Panc1 (cell line): ENCODE measurements around the gene TTLL11. TPM values are rescaled to one million over a fixed set of nuclear protein-coding genes. Genes with fewer than 3 reads are reported as not detected.

Experiments used
- ATAC-seq: fragments of 200-7000 bp; cut with Tn5 transposase; 2 replicates; pipeline ENCODE4 v1.9.1; 2020; ENCODE audit warnings: mild to moderate bottlenecking, moderate library complexity
- BruUV-seq: library from RNA; stranded (reverse); fragments of 400-500 nt; replicated peaks from 2 replicates; lab custom pipeline; 2021; lab: Mats Ljungman, UMichigan
- CTCF ChIA-PET: fragments of 300-600 bp; sonication (Branson Sonifier 250); formaldehyde crosslinking; loops from one replicate; lab custom pipeline; 2022; ENCODE audit warnings: antibody characterized with exemption; lab: Charles Lee
- POLR2A ChIA-PET: fragments of 300-600 bp; sonication (Branson Sonifier 250); formaldehyde crosslinking; loops from one replicate; lab custom pipeline; 2022; ENCODE audit warnings: antibody characterized with exemption; lab: Charles Lee
- DNase-seq: peaks from one replicate; pipeline ENCODE4 v3.0.0-alpha.2; 2010; ENCODE audit warnings: low read depth, low spot score
- H3K27ac ChIP-seq: 2 replicates; pipeline ENCODE4 v1.5.1; 2011; ENCODE audit warnings: mild to moderate bottlenecking, low read length, inconsistent platforms
- H3K27me3 ChIP-seq: fragments of 200-500 bp; sonication (Bioruptor generic); 2 replicates; pipeline ENCODE4 v1.6.0; 2014; ENCODE audit warnings: low read length, inconsistent platforms; ENCODE audit not compliant: control insufficient read depth, insufficient read depth
- H3K36me3 ChIP-seq: fragments of 200-500 bp; sonication (Bioruptor generic); 2 replicates; pipeline ENCODE4 v1.5.1; 2014; ENCODE audit warnings: inconsistent platforms, mild to moderate bottlenecking, low read length, moderate library complexity; ENCODE audit not compliant: control insufficient read depth, insufficient read depth
- H3K4me1 ChIP-seq: 2 replicates; pipeline ENCODE4 v1.5.1; 2011; ENCODE audit warnings: inconsistent platforms, mild to moderate bottlenecking, low read length, moderate library complexity; ENCODE audit not compliant: control insufficient read depth, insufficient read depth
- H3K4me3 ChIP-seq, 2 experiments: 2 replicates each; pipeline ENCODE4 v1.5.1; 2011 to 2012; ENCODE audit warnings: low read depth in 2 of 2, low read length in 2 of 2, mild to moderate bottlenecking in 2 of 2, inconsistent platforms in 1 of 2, moderate library complexity in 1 of 2
- H3K9me3 ChIP-seq: fragments of 200-500 bp; sonication (Bioruptor generic); 2 replicates; pipeline ENCODE4 v1.5.1; 2014; ENCODE audit warnings: low read depth, mild to moderate bottlenecking, inconsistent platforms, low read length, moderate library complexity; ENCODE audit not compliant: control insufficient read depth, insufficient read depth
- POLR2AphosphoS5 ChIP-seq: IDR thresholded peaks from 2 replicates; pipeline ENCODE4 v1.6.1; 2012; ENCODE audit warnings: mild to moderate bottlenecking, low read depth, low read length, moderate library complexity
- SIN3A ChIP-seq: IDR thresholded peaks from 2 replicates; pipeline ENCODE4 v1.6.1; 2012; ENCODE audit warnings: low read depth, mild to moderate bottlenecking, low read length, moderate library complexity, borderline replicate concordance; ENCODE audit not compliant: insufficient read depth
- TCF7L2 ChIP-seq: IDR thresholded peaks from 2 replicates; pipeline ENCODE4 v1.6.1; 2011; ENCODE audit warnings: mild to moderate bottlenecking, low read depth, low read length, inconsistent platforms
- in situ Hi-C: cut with HindIII; loops from 2 replicates; pipeline ENCODE4 v1.10.0; 2016; ENCODE audit warnings: low sequenced_read_pairs, low pct_unique_long_range_greater_than_20kb
- intact Hi-C: fragments of 100-400 bp; cut with micrococcal nuclease; formaldehyde crosslinking; loops from one replicate; pipeline ENCODE4 v1.10.0; 2022; ENCODE audit not compliant: unreplicated experiment
- total RNA-seq: library from RNA; stranded (reverse); gene quantifications from one replicate; pipeline ENCODE4 v1.2.1, GENCODE V29; 2021; ENCODE audit not compliant: unreplicated experiment
- TF ChIP-seq, protein P1 (sequence below), 2 experiments: IDR thresholded peaks; 2 replicates each; pipeline ENCODE4 v1.6.1; 2011 to 2012; ENCODE audit warnings: low read depth in 2 of 2, control low read depth in 1 of 2, low read length in 1 of 2, mild to moderate bottlenecking in 1 of 2, moderate library complexity in 1 of 2; ENCODE audit not compliant: insufficient read depth in 1 of 2
- TF ChIP-seq, protein P2 (sequence below): fragments of 450-650 bp; IDR thresholded peaks from 2 replicates; pipeline ENCODE4 v1.5.1; 2017; ENCODE audit warnings: mild to moderate bottlenecking

The TTLL11 gene
- total RNA-seq, 1 experiment from 2014 or later, result 1.1 TPM

DNA sequence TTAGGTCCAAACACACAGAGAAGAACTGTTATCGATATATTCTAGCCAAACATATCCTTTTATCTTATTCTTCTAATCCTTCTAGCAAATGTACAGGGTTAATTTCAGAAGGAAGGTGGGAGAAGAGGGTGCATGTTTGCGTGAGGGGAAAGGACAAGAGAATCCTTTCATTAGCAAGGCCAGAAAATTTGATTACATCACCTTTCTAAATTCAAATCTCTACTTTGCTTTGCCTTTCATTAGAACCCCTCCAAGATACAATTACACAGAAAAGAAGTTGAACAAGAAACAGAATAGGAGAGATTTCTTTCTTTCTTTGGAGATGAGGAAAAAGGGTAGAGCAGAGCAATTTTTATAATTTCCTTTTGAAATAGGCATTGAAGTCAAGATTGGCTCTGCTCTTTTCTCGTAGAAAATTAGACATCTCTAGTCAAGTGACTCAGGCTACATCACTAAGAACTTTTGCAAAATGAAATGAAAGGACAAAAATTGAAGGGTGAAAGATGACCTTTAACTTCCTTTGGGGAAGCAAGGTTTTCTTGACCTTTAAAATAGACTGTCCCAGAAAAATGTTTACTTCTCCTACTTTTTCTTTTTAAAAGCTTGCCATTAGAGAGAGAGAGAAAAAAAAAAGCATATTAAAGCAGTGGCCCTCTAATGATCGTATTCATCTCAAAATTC is 81.2 kb downstream of the TTLL11 start:
- Histone ChIP-seq H3K27ac (no peak overlapping the region), H3K27me3 (no peaks in the 10 kb centered on the region), H3K36me3 (no peaks in the 10 kb centered on the region), H3K4me3 (no peak overlapping the region), H3K9me3 (no peaks in the 10 kb centered on the region), H3K4me1 (no peaks in the 10 kb centered on the region)
- DNase-seq, result no peak
- intact Hi-C loops, result no loop called here
- POLR2A ChIA-PET, result interaction anchor here (0.7 kb wide), 1 partner anchor 322 kb away, joined by 3 read pairs; no protein-coding TSS in a partner anchor
- TF ChIP-seq POLR2AphosphoS5, result no peak
- no peak for TF ChIP-seq TCF7L2
- TF ChIP-seq, protein P1, sequence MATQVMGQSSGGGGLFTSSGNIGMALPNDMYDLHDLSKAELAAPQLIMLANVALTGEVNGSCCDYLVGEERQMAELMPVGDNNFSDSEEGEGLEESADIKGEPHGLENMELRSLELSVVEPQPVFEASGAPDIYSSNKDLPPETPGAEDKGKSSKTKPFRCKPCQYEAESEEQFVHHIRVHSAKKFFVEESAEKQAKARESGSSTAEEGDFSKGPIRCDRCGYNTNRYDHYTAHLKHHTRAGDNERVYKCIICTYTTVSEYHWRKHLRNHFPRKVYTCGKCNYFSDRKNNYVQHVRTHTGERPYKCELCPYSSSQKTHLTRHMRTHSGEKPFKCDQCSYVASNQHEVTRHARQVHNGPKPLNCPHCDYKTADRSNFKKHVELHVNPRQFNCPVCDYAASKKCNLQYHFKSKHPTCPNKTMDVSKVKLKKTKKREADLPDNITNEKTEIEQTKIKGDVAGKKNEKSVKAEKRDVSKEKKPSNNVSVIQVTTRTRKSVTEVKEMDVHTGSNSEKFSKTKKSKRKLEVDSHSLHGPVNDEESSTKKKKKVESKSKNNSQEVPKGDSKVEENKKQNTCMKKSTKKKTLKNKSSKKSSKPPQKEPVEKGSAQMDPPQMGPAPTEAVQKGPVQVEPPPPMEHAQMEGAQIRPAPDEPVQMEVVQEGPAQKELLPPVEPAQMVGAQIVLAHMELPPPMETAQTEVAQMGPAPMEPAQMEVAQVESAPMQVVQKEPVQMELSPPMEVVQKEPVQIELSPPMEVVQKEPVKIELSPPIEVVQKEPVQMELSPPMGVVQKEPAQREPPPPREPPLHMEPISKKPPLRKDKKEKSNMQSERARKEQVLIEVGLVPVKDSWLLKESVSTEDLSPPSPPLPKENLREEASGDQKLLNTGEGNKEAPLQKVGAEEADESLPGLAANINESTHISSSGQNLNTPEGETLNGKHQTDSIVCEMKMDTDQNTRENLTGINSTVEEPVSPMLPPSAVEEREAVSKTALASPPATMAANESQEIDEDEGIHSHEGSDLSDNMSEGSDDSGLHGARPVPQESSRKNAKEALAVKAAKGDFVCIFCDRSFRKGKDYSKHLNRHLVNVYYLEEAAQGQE (IDR thresholded peaks at IDR 0.05; ENCODE audit: insufficient read depth in 1 of 2, low read depth in 2 of 2, low read length in 1 of 2), result no peak
- TF ChIP-seq SIN3A, result no peak
- TF ChIP-seq, protein P2, sequence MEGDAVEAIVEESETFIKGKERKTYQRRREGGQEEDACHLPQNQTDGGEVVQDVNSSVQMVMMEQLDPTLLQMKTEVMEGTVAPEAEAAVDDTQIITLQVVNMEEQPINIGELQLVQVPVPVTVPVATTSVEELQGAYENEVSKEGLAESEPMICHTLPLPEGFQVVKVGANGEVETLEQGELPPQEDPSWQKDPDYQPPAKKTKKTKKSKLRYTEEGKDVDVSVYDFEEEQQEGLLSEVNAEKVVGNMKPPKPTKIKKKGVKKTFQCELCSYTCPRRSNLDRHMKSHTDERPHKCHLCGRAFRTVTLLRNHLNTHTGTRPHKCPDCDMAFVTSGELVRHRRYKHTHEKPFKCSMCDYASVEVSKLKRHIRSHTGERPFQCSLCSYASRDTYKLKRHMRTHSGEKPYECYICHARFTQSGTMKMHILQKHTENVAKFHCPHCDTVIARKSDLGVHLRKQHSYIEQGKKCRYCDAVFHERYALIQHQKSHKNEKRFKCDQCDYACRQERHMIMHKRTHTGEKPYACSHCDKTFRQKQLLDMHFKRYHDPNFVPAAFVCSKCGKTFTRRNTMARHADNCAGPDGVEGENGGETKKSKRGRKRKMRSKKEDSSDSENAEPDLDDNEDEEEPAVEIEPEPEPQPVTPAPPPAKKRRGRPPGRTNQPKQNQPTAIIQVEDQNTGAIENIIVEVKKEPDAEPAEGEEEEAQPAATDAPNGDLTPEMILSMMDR, result no peak
- CTCF ChIA-PET, result no interaction called here
- ATAC-seq, result no peak
- BruUV-seq, result no TSS peak
- in situ Hi-C loops, result no loop called here

DNA sequence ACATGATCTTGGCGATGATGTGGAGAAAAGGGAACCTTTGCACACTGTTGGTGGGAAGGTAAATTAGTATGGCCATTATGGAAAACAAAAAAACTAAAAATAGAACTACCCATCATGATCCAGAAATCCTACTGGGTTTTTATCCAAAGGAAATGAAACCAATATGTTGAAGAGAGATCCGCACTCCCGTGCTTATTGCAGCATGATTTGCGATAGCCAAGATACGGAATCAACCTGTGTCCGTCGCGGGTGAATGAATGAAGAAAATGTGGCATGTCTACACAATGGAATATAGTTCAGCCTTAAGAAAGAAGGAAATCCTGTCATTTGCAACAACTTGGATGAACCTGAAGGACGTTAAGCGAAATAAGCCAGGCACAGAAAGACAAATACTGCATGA is 84.5 kb downstream of the TTLL11 start:
- ATAC-seq (no peak), DNase-seq (no peak)
- no peak for TF ChIP-seq TCF7L2
- TF ChIP-seq, protein P1 (IDR thresholded peaks at IDR 0.05; ENCODE audit: insufficient read depth in 1 of 2, low read depth in 2 of 2, low read length in 1 of 2), result no peak
- TF ChIP-seq, protein P2, result no peak
- no peak for TF ChIP-seq POLR2AphosphoS5
- no peak for TF ChIP-seq SIN3A
- ChIA-PET CTCF (no interaction called here), POLR2A (no interaction called here)
- BruUV-seq, result no TSS peak
- no peaks in the 10 kb centered on the region for H3K27me3 ChIP-seq
- H3K36me3 ChIP-seq, result no peaks in the 10 kb centered on the region
- no peak overlapping the region for H3K27ac ChIP-seq
- H3K9me3 ChIP-seq, result no peaks in the 10 kb centered on the region
- intact Hi-C loops (no loop called here), in situ Hi-C loops (no loop called here)
- H3K4me3 ChIP-seq, result no peak overlapping the region
- no peaks in the 10 kb centered on the region for H3K4me1 ChIP-seq
